Hypothalamus (tissue), 51 donors: ENCODE measurements around the gene NXN.
"Not testable (repeated sequence)": the region's sequence is repeated elsewhere in the genome, so short reads cannot be mapped to it uniquely, and the experiment has no call there.

Source experiments
- DNase-seq, 51 donors: peaks; one replicate each; lab custom pipeline; 2025; lab: John Stamatoyannopoulos, UW

NXN gene

DNA sequence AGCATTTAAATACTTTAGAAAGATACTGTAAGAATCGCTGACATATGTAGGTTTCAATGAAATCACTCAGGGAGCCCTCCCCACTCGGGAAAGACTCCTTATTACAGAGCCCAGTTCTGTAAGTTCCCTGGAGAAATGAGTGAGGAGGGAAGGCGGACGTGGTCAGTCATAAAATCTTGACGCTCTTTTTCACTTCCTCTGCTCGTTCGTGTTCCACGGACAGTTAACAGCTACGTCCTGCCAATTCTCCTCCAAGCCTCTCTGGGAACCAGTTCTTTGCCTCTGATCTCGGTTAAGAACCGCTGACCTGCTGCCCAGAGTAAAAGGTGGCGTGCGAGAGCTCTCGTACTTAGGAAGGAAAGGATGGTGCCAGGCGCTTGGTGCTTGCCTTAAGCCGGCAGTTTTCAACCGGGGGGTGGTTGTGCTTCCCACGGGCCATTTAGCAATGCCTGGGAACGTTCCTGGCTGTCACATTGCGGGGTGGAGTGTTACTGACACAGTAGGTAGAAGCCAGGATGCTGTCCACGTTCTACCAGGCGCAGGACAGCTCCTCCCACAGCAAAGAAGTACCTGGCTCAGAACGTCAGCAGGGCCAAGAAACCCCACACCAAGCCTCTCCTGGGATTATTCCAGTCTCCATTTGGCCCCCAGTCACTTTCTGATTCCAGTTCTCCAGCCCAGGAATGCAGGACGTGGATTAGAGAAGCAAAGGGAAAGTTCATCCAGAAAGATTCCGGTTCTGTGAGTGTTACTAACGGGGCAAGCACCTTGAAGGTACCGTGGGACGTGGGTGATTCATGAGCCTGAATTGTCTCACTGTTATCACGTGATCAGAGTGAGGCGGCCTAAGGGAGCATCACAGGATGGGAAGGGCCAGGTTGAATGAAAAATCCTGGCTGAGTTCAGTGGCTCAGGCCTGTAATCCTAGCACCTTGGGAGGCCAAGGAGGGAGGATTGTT, 109.7 kb downstream of the NXN start:
- peak in 6 of 51 donors; percentile 4 to 23 (median 12) for DNase-seq

DNA sequence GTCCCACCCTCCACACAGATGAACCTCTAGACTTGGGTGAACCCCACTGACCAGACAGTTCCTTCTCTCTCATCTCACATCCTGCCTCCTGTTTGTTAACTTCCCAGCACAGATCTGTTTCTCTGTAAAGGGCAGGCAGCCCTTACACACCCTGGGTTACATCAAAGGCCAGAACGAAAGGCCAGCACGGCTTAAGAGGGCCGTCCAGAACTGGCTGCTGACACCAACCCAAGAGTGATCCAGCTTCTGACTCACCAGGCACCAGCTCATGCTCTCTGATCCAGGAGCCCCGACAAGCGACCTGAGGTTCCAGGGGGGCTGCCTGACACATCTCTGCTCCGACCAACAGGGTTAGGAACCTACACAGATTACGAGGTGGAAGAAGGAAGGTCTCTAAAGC, 110.5 kb downstream of the NXN start:
- DNase-seq: peak in 6 of 51 donors; percentile 4 to 54 (median 24)

DNA sequence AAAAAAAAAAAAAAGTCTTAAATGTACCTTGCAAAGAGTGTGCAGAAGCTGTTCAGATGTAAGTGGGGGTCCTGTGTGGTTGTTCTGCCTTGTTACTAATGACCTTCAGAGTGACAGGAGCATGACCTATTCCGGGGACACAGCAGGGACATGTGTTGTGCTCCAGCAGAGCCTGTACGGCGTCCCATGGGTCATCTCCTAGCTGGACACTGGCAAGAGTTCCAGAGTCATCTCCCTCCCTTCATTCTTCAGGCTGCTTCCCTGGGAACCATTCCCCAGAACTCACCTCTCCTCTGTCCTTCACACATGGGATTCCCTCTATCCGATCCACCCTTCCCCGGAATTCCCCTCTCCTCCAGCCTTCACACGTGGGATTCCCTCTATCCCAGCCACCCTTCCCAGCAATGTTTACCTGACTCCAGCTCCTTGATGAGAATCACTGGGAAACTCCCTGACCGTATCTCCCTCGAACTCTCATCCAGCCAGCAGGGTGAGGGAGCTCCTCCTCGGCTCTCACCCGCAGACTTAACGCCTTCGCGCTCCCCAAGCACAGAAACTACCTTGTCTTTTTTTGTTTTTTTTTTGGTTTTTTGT, 111.6 kb downstream of the NXN start:
- DNase-seq: no peak

DNA sequence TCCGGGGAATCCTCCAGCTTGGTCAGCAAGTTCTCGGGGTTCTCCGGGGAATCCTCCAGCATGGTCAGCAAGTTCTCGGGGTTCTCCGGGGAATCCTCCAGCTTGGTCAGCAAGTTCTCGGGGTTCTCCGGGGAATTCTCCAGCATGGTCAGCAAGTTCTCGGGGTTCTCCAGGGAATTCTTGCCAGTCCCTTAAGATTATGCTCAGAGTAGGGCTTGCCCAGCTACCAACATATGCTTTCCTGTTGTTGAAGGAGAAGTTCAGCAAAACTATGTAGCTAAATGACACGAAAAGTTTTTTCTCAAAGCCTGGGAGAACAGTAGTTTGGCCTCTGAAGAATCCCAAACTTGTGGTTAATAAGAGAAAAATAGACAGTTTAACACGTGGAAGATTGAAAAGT, 112.3 kb downstream of the NXN start:
- not testable (repeated sequence) for DNase-seq

DNA sequence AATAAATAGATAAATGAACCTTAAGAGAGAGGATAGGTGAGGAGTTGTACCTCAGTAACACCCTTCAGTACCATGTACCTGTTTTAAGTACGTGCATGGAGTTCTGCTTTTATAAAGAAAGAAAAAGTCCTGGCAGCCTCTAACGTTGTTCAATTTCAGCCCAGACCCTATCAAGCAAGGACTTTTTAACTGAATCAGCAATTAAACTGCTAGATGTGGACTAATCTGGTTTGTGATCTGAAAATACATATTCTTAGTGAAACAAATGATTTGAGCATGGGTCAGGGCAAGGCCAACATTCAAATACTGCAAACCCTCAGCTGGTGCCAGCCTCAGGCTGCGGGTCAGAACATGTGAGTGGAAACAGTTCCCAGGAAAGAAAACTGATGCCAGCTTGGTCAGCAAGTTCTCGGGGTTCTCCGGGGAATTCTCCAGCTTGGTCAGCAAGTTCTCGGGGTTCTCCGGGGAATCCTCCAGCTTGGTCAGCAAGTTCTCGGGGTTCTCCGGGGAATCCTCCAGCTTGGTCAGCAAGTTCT, 112.9 kb downstream of the NXN start:
- no peak for DNase-seq

DNA sequence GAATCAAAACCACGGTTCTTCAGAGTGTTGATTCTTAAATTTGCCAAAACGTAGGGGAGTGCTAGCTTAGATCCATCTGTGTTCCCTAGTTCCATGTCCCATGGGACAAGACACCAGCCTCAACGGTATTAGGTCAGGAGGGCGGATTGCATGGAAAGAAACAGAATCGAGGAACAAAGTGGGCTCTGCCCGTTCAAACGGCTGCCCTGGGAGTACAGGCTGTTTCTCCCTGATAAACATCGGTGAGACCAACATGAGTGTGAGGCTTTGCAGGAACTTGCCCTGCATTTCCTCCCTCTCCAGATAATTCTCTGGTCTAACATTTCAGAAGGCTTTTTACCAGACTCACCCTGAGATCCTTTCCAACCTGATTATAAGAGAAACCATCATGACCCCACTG, 115.3 kb downstream of the NXN start:
- no peak for DNase-seq

DNA sequence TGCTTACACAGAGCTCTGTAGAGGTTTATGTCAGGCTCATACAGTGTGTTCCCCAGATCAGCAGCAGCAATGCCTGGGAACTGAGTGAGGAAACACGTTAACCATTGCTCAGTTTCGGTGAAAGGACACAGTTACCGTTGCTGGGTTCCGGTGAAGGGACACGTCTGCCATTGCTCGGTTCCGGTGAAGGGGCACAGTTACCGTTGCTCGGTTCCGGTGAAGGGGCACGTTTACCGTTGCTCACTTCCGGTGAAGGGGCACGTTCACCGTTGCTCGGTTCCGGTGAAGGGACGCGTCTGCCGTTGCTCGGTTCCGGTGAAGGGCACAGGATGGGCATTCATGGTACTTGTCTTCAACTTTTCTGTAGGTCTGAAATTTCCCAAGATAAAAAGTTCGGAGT, 115.7 kb downstream of the NXN start:
- no peak for DNase-seq

DNA sequence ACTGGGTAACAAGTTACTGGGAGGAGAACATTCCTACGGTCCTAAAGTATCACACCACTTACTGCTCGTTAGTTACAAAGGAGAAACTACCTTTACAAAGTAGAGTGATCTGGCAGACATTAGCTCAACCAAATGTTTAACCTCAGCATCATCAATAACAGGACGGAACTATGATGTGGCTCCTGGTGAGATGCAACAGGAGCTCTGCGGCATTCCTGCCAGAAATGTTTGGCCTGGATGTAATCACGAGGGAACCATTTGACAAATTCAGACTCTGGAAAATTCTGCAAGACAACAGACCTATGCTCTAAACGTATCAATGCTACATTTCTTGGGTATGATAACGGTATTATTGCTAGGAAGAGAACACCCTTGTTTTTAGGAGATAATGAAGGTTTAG, 117.0 kb downstream of the NXN start:
- no peak for DNase-seq

DNA sequence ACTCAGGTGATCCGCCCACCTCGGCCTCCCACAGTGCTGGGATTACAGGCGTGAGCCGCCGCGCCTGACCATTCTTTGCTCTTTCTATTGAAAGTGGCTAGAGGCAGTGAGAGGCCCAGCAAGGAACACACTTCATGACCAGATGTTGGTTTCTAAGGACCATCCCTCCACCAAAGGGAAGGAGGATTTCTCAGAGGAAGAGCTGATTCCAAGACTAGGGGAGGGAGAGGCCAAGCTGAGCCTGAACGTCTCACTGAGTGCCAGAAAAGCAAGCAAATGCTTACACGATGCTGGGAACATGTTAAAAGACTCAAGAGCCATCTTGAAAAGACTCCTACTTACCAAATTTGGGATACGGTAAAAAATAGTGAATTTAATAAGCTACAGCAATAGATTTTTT, 118.2 kb downstream of the NXN start:
- no peak for DNase-seq

DNA sequence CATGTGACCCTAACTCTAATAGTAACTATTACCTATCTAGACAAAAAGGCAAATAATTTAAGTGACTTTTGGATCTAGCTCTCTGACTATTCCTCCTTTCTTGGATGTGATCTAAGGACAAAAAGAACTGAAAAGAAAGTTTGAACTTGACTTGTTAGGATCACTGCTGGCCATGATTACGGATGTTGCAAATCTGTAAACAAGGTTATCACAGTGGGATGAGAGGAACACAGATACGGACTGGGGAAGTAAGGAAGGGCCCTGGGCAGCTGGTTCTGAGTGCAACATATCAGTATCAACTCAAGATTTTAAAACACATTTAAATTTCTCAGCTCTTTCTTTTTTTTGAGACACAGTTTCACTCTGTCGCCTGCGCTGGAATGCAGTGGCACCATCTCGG, 118.8 kb downstream of the NXN start:
- DNase-seq: no peak

DNA sequence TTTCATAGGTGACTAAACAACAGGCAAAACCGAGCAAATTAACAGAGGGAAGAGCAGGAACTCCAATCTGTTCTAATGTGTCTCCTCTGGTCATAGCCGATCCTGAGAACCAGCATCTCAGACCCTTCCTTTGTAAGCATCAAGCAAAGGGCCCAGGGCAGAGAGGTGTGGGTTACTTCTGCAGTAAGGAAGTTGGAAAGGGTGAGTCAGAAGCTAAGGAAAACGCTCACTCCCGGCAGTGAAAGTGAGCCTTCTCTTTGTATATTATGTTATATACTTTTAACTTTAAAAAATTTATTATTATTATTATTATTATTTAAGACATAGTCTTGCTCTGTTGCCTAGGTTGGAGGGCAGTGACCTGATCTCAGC, 119.8 kb downstream of the NXN start:
- no peak for DNase-seq

DNA sequence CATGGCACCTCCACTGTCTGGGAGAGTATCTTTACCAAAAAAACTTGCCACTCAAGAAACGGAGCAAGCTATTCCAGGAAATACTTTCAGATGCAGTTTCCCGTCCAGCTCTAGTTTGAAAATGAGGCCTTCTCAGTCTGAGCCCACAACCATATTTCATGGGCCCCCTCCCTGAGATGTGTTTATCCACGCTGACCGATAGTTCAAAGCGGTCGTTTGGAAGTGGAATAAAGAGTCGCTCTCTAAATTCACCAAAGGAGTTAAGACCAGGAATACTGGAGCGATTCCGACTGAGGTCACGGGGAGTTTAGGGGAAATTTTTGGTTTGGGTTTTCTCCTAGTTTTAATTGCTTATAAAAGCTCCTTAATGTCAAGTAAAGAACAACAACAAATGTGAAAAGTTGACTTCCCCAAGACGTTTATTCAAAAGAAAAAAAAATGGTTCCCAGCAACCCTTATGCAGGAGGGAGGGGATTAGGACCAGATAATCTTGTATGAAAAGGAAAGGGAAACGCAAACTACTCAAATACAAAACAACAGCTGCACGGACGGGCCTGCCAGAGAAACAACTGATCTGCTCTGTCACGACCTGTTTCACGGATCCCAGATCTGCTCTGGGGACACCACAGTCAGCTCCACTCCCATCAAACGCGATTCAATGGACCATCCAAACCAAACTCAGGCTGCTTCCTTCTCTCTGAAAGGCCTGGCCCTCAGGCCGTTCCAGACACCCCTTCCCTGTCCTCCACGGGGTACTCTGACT, 120.3 kb downstream of the NXN start:
- DNase-seq: no peak

DNA sequence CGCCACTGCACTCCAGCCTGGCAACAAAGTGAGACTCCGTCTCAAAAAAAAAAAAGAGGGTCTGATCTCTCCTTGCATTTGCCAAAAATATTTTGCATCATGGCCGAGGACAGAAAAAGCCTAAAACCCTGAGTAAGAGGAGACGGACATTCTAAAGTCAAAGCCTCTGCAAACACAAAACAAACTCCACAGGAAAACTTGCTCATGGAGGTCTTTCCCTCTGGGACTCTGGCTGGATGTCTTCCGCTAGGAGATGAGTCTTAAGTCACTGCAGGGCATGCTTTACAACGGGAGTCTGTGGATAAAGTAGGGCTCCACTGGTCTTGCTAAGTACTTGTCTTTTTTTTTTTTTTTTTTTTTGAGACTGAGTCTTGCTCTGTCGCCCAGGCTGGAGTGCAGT, 123.4 kb downstream of the NXN start:
- no peak for DNase-seq

DNA sequence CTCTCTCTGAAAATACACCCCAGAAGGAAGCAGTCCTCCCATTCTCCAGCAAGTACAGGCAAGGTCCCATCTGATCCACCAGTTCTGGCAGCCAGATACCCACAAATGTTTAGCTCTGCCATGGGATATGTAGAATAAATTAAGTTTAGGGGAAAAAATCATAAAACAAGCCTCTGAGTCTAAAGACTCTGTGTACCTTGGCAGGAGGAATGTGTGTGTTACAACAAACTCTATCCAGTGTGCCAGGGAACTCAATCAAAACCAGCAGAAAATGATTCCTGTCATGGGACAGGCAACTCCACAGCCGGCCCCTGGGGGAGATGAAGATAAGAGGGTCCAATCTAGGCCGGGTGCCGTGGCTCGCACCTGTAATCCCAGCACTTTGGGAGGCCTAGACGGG, 124.0 kb downstream of the NXN start:
- no peak for DNase-seq

DNA sequence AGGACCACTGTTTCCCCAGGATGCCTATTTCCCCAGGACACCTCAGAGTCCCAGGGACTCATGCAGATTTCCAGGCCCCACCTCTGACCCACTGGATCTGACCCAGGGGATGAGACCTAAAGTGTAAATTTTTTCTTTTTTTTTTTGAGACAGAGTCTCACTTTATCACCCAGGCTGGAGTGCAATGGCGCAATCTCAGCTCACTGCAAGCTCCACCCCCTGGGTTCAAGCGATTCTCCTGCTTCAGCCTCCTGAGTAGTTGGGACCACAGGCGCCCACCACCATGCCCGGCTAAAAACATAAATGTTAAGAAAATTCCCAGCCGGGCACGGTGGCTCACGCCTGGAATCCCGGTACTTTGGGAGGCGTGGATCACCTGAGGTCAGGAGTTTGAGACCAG, 126.7 kb downstream of the NXN start:
- not testable (repeated sequence) for DNase-seq

DNA sequence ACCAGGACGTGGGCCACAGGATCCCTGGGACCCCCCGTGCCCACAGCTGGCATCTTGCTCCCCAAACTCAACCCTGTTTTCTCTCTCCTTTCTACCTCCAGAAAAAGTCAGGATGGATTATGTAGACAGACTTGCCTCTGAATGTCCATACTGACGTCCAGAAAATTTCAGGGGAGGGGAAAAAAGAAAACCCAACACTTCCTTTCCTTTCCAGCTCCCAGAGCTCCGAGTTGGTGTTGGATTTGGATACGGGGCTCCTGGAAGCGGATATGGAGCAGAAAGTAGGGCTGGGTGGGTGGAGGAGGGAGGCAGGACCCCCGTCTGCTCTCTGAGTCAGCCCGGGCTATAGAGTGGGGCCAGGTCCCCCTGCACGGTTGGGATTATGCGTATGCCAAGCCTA, 127.2 kb downstream of the NXN start:
- DNase-seq: no peak

DNA sequence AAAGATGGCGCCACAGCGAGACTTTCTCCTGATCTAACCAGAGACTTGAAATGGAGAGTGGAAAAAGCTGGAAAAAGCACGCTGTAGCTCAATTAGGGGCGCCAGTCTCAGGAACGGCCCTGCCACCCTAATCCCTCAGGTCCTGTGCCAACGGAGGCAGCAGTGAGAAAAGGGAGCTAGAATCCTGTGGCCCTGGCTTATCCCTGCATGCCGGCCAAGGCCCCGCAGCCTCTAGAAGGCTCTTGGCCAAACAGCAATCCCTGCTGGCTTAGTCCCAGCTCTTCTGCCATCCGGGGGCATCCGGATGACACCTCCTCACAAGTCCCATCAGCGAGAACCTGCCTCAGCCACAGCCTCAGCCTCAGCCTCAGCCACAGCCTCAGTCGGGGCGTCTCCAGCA, 127.7 kb downstream of the NXN start:
- DNase-seq: peak in 1 of 51 donors; percentile 3

DNA sequence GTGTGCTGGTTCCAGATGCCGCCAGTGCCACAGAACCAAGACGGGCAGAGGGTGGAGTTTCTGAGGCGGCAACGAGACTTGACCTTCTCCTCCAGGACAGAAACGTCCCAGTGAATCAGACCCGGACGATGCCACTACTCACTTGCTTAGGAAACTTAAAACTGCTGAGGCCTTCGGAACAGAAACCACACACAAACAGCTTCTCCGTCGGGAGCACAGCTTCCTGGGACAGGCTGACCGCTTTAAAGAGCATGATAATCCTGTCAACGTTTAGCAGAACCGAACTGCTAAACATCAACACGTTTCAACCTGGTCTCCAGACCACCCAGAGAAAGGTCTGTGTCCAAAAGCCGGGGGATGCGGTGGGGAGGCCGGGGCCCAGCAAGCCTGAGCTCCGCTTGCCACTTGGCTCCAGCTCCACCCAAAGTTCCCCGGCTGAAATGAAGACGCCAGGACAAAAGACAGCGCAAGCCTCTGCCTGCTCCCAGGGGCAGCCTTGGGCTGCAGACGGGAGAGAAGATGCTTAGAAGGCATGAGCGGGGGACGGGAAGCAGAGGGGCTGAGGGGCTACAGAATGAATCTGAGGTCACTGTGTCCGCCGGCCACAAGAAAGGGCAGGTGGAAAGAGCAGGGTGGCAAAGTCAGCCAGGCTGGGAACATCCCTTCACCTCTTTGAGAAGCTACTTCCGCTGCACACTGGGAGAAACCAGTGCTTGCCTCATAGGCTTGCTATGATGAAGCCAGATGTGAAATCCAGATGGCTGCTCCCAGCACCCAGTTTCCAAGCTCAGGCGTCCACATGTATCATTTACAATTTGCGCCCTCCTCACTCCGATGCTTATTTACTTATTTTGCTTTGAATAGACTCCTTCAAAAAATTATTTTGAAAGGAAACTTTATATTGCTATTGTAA, 128.5 kb downstream of the NXN start:
- DNase-seq: no peak

DNA sequence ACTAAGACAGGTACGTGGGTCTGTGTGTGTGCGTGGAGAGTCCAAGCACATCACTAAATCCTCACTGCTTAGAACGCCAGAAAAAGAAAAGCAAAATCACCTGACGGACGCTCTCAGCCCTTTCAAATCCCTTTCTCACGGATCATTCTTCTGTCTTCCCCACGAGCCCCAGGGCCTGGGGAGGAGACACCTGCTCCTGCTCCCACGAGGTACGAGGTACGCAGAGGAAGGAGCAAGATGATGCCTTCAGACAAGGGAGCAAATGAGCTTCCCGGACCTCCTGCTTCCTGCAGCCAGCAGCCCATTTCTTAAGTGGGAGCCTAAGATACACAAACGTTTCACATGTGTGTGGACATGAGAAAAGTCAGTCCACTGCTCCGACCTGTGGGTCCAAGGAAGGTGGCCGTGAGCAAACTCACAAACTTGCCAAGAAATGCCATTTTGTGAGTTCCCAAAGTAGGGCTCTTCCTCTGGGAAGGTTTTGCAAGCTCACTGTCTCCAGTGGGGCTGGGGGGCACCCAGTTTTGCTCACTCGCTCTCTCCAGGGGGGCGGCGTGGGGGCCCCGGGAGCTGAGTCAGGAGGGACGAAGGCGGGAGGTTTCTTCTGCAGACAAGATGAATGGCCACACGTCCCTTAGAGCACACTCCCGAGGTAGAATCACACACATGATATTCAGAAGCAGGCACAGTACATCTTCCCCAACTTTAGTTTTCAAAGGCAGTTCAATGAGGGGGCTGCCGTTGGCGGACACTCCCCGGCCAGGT, 129.3 kb downstream of the NXN start:
- no peak for DNase-seq
